Tibial artery (tissue), 4 donors: ENCODE measurements around the gene HIP1.

ENCODE experiments used
- DNase-seq, 2 donors: peaks; one replicate each; pipeline ENCODE4 v3.0.0-alpha.2; 2019
- H3K27ac ChIP-seq, 2 donors: fragments of 200-600 bp; sonication (generic) in 1 of 2; 1 replicate in 1 of 2; 2 replicates in 1 of 2; pipeline ENCODE4 v1.5.1; 2018 to 2019; ENCODE audit warnings: mild to moderate bottlenecking in 1 of 2
- H3K27me3 ChIP-seq, 2 donors: fragments of 200-600 bp; sonication (generic) in 1 of 2; one replicate each; pipeline versions ENCODE4 v1.5.1 to v1.6.0; 2016 to 2019
- H3K36me3 ChIP-seq, 3 donors: fragments of 200-600 bp; sonication (generic) in 2 of 3; one replicate each; pipeline ENCODE4 v1.5.1; 2016 to 2019; ENCODE audit warnings: mild to moderate bottlenecking in 2 of 3
- H3K4me1 ChIP-seq, 4 donors: fragments of 200-600 bp; sonication (generic) in 2 of 4; 1 replicate in 3 of 4; 2 replicates in 1 of 4; pipeline ENCODE4 v1.5.1; 2016 to 2019
- H3K4me3 ChIP-seq, 2 donors: fragments of 200-600 bp; sonication (generic) in 1 of 2; 1 replicate in 1 of 2; 2 replicates in 1 of 2; pipeline ENCODE4 v1.5.1; 2018 to 2019; ENCODE audit warnings: mild to moderate bottlenecking in 2 of 2
- H3K9me3 ChIP-seq, 3 donors: fragments of 200-600 bp; sonication (generic) in 1 of 3; one replicate each; pipeline ENCODE4 v1.5.1; 2016 to 2019
- CTCF ChIP-seq, 2 experiments: fragments of 200-600 bp in 1 of 2; fragments of 450-650 bp in 1 of 2; IDR thresholded peaks; one replicate each; pipeline ENCODE4 v1.5.1; 2017 to 2019; ENCODE audit warnings: antibody characterized with exemption in 2 of 2, mild to moderate bottlenecking in 1 of 2, moderate library complexity in 1 of 2
- intact Hi-C: fragments of 100-400 bp; cut with DNase I; formaldehyde crosslinking; loops from one replicate; pipeline ENCODE4 v1.15.0; 2023; ENCODE audit warnings: low total_unique reads

Gene HIP1

GRCh38 chr7:75660566-75661215 is 78.0 kb downstream of the HIP1 start:
- H3K27me3 ChIP-seq: no peaks in the 10 kb centered on the region
- intact Hi-C loops: no loop called here
- peak overlapping the region in 1 of 2 donors; percentile 78 for H3K27ac ChIP-seq
- peaks cover 0 to 60% (median 39%) of the 10 kb centered on the region in 4 donors for H3K4me1 ChIP-seq
- DNase-seq: no peak
- no peaks in the 10 kb centered on the region for H3K9me3 ChIP-seq
- TF ChIP-seq CTCF (IDR thresholded peaks at IDR 0.05): no peak
- no peak overlapping the region for H3K4me3 ChIP-seq
- H3K36me3 ChIP-seq: no peaks in the 10 kb centered on the region

GRCh38 chr7:75658802-75659201 is 79.9 kb downstream of the HIP1 start:
- H3K27me3 ChIP-seq: no peaks in the 10 kb centered on the region
- TF ChIP-seq CTCF (IDR thresholded peaks at IDR 0.05): no peak
- H3K4me1 ChIP-seq: peaks cover 0 to 79% (median 54%) of the 10 kb centered on the region in 4 donors
- no peak for DNase-seq
- no peaks in the 10 kb centered on the region for H3K9me3 ChIP-seq
- H3K36me3 ChIP-seq: no peaks in the 10 kb centered on the region
- intact Hi-C loops: loop anchor here (10.0 kb wide), 1 partner anchor 76 kb away; the partner anchor contains the start of gene HIP1
- H3K27ac ChIP-seq: peak overlapping the region; percentile 65 to 78
- H3K4me3 ChIP-seq: no peak overlapping the region

- Histone ChIP-seq H3K27ac (peak overlapping the region; percentile 65 to 78), H3K4me3 (no peak overlapping the region), H3K9me3 (no peaks in the 10 kb centered on the region), H3K27me3 (no peaks in the 10 kb centered on the region), H3K4me1 (peaks cover 0 to 80% (median 55%) of the 10 kb centered on the region in 4 donors), H3K36me3 (no peaks in the 10 kb centered on the region)
- peak in 1 of 2 donors; percentile 76 for DNase-seq
- intact Hi-C loops: loop anchor here (10.0 kb wide), 1 partner anchor 76 kb away; the partner anchor contains the start of gene HIP1
- TF ChIP-seq CTCF (IDR thresholded peaks at IDR 0.05): no peak
These were observed 80.4 kb downstream of the HIP1 start for GRCh38 chr7:75658369-75658768.

DNA sequence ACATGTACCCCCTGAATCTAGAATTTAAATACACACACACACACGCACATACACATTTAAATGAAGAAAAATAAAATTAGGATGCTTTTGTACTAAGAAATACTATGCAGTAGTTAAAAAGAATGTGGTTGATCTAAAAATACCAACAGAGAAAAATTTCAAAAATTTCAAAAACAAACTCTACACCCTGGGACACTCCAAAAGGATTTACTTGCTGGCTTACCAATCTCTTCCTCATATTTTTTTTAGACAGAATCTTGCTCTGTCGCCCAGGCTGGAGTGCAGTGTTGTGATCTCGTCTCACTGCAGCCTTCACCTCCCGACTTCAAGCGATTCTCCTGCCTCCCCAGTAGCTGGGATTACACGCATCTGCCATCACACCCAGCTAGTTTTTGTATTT is 80.9 kb downstream of the HIP1 start:
- H3K27ac ChIP-seq: peak overlapping the region; percentile 65 to 78
- H3K36me3 ChIP-seq: no peaks in the 10 kb centered on the region
- H3K4me1 ChIP-seq: peaks cover 0 to 80% (median 55%) of the 10 kb centered on the region in 4 donors
- H3K4me3 ChIP-seq: no peak overlapping the region
- no peak for DNase-seq
- no peaks in the 10 kb centered on the region for H3K9me3 ChIP-seq
- TF ChIP-seq CTCF (IDR thresholded peaks at IDR 0.05): no peak
- intact Hi-C loops: loop anchor here (10.0 kb wide), 1 partner anchor 77 kb away; the partner anchor contains the start of gene HIP1
- H3K27me3 ChIP-seq: no peaks in the 10 kb centered on the region

DNA sequence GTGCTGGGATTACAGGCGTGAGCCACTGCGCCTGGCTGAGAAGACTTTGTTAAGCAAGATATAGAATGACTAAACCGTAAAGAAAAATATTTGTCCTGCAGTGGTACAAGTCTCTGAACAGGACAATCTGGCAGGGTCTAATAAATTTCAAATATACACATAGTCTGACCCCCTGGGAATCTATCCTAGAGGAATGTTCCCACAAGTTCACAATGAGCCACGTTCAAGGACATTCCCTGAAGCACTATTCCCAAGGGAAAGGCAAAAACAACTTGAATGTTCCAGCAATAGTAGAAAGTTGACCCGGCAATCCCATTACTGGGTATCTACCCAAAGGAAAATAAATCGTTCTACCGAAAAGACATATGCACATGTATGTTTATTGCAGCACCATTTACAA is 82.0 kb downstream of the HIP1 start:
- intact Hi-C loops: loop anchor here (10.0 kb wide), 1 partner anchor 78 kb away; the partner anchor contains the start of gene HIP1
- Histone ChIP-seq H3K4me1 (peaks cover 0 to 83% (median 55%) of the 10 kb centered on the region in 4 donors), H3K36me3 (no peaks in the 10 kb centered on the region), H3K4me3 (no peak overlapping the region), H3K9me3 (no peaks in the 10 kb centered on the region), H3K27me3 (no peaks in the 10 kb centered on the region), H3K27ac (peak overlapping the region; percentile 65 to 78)
- no peak for DNase-seq
- no peak for TF ChIP-seq CTCF (IDR thresholded peaks at IDR 0.05)
